Endothelial cell (in vitro differentiated cells): Measurements from ENCODE around the gene TNFAIP3. TPM values are rescaled to one million over a fixed set of nuclear protein-coding genes. Genes with fewer than 3 reads are reported as not detected.
A peak's percentile ranks its signal among the peaks of the same experiment; 100 is the strongest.

Source experiments
- DNase-seq: peaks from one replicate; pipeline ENCODE4 v3.0.0; 2021; ENCODE audit warnings: low spot score
- H3K27ac Mint-ChIP-seq: one replicate; pipeline ENCODE4 v1.8.0; 2021; ENCODE audit warnings: mixed read lengths, inconsistent platforms; ENCODE audit not compliant: unreplicated experiment
- H3K27me3 Mint-ChIP-seq: one replicate; pipeline ENCODE4 v1.8.0; 2021; ENCODE audit warnings: mild to moderate bottlenecking, moderate library complexity, mixed read lengths, inconsistent platforms; ENCODE audit not compliant: unreplicated experiment
- H3K36me3 Mint-ChIP-seq: one replicate; pipeline ENCODE4 v1.8.0; 2021; ENCODE audit warnings: mild to moderate bottlenecking, low read depth, mixed read lengths, inconsistent platforms; ENCODE audit not compliant: unreplicated experiment
- H3K4me1 Mint-ChIP-seq: one replicate; pipeline ENCODE4 v1.8.0; 2021; ENCODE audit warnings: mild to moderate bottlenecking, mixed read lengths, inconsistent platforms; ENCODE audit not compliant: unreplicated experiment
- H3K4me3 Mint-ChIP-seq: one replicate; pipeline ENCODE4 v1.8.0; 2021; ENCODE audit warnings: mild to moderate bottlenecking, mixed read lengths, inconsistent platforms; ENCODE audit not compliant: unreplicated experiment
- H3K9me3 Mint-ChIP-seq: one replicate; pipeline ENCODE4 v1.8.0; 2021; ENCODE audit warnings: mixed read lengths, inconsistent platforms; ENCODE audit not compliant: unreplicated experiment
- CTCF ChIP-seq: fragments of 200-600 bp; sonication (generic); IDR thresholded peaks from one replicate; pipeline ENCODE4 v1.5.0; 2021; ENCODE audit warnings: antibody characterized with exemption; ENCODE audit not compliant: unreplicated experiment
- total RNA-seq: library from RNA; stranded (reverse); fragmentation: NEBNext Ultra II Directional; extraction: Animal tissue kit (Norgen Biotek cat#: 25700); gene quantifications from one replicate; pipeline ENCODE4 v1.2.1, GENCODE V29; 2021; ENCODE audit not compliant: unreplicated experiment

The TNFAIP3 gene
- total RNA-seq, 1 donor from 2014 or later, result 22.6 TPM

DNA sequence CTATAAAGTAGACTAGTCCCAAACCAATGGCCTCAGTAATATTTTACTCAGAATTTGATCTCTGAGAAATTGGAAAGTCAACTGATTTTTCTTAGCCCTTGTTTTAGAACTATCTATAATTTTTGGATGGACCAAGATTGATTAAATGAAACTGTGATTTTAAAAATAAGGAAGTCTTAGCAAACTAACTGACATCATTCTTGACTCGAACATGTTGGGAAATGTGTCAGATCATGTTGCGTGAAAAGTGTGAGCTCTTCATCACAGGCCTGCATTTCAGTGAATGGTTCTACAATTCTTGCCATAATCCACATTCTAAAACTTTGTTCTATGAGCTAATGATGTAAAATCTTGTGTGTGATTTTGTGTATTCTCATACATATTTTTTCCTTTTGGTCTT lies 11.0 kb downstream of the TNFAIP3 start:
- Mint-ChIP-seq H3K27me3 (no peaks in the 10 kb centered on the region), H3K4me3 (peak overlapping the region; percentile 49), H3K36me3 (peaks cover 32% of the 10 kb centered on the region), H3K4me1 (peaks cover 28% of the 10 kb centered on the region), H3K9me3 (no peaks in the 10 kb centered on the region), H3K27ac (no peak overlapping the region)
- DNase-seq, result no peak
- TF ChIP-seq CTCF, result no peak

DNA sequence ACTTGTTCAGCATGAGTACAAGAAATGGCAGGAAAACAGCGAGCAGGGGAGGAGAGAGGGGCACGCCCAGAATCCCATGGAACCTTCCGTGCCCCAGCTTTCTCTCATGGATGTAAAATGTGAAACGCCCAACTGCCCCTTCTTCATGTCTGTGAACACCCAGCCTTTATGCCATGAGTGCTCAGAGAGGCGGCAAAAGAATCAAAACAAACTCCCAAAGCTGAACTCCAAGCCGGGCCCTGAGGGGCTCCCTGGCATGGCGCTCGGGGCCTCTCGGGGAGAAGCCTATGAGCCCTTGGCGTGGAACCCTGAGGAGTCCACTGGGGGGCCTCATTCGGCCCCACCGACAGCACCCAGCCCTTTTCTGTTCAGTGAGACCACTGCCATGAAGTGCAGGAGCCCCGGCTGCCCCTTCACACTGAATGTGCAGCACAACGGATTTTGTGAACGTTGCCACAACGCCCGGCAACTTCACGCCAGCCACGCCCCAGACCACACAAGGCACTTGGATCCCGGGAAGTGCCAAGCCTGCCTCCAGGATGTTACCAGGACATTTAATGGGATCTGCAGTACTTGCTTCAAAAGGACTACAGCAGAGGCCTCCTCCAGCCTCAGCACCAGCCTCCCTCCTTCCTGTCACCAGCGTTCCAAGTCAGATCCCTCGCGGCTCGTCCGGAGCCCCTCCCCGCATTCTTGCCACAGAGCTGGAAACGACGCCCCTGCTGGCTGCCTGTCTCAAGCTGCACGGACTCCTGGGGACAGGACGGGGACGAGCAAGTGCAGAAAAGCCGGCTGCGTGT lies 11.6 kb downstream of the TNFAIP3 start:
- DNase-seq, result peak; percentile 76
- H3K4me3 Mint-ChIP-seq, result peak overlapping the region; percentile 49
- H3K27me3 Mint-ChIP-seq, result no peaks in the 10 kb centered on the region
- peaks cover 32% of the 10 kb centered on the region for H3K36me3 Mint-ChIP-seq
- H3K27ac Mint-ChIP-seq, result no peak overlapping the region
- no peaks in the 10 kb centered on the region for H3K9me3 Mint-ChIP-seq
- TF ChIP-seq CTCF, result no peak
- peaks cover 27% of the 10 kb centered on the region for H3K4me1 Mint-ChIP-seq

DNA sequence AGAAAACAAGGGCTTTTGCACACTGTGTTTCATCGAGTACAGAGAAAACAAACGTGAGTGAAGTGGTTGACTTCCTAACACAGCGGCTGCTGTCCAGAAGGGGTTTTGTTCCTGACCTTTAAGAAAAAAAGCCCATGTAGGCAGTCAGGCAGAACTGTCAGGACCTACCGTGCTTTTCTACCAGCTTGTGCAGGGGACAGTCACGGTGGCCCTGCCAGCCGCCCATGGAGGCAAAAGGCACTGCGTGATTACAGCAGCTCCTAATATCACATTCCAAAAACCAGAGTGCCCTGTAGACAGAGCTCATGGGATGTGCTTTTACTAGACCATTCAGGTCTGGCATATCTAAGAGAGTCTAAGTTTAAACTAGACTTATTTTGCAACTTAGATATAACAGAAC lies 12.2 kb downstream of the TNFAIP3 start:
- no peaks in the 10 kb centered on the region for H3K9me3 Mint-ChIP-seq
- H3K4me3 Mint-ChIP-seq, result no peak overlapping the region
- no peak for DNase-seq
- no peaks in the 10 kb centered on the region for H3K27me3 Mint-ChIP-seq
- no peak for TF ChIP-seq CTCF
- peaks cover 32% of the 10 kb centered on the region for H3K36me3 Mint-ChIP-seq
- H3K27ac Mint-ChIP-seq, result no peak overlapping the region
- H3K4me1 Mint-ChIP-seq, result peaks cover 26% of the 10 kb centered on the region

- H3K4me1 Mint-ChIP-seq, result peaks cover 29% of the 10 kb centered on the region
- H3K27ac Mint-ChIP-seq, result no peak overlapping the region
- peaks cover 32% of the 10 kb centered on the region for H3K36me3 Mint-ChIP-seq
- H3K27me3 Mint-ChIP-seq, result no peaks in the 10 kb centered on the region
- H3K9me3 Mint-ChIP-seq, result no peaks in the 10 kb centered on the region
- no peak for TF ChIP-seq CTCF
- no peak for DNase-seq
- H3K4me3 Mint-ChIP-seq, result no peak overlapping the region
Observed at GRCh38 chr6:137879885-137880745, 13.1 kb downstream of the TNFAIP3 start.
